Measurements from ENCODE around the gene CFAP74. TPM values are rescaled to one million over a fixed set of nuclear protein-coding genes. Genes with fewer than 3 reads are reported as not detected.

The CFAP74 gene
- total and polyA plus RNA-seq, 2 of the 13 experiments (the other 11 are each of a cell fraction or from before 2014, with no cell fraction given) = 0.27 to 0.62 TPM

- TF ChIP-seq JUND (CRISPR knock-in tag; IDR thresholded peaks at IDR 0.05) (no peak), ZNF232 (CRISPR knock-in tag; IDR thresholded peaks at IDR 0.05; ENCODE audit: borderline replicate concordance) (0 out of 2 replicates have a peak, but pooled peaks have one; percentile 15), SOX5 (CRISPR knock-in tag; IDR thresholded peaks at IDR 0.05; ENCODE audit: borderline replicate concordance) (0 out of 2 replicates have a peak, but pooled peaks have one; percentile 5), ZHX2 (IDR thresholded peaks at IDR 0.05; ENCODE audit: low read depth) (no peak; the same call in 1 of the 2 replicates), ZHX2 (CRISPR knock-in tag; IDR thresholded peaks at IDR 0.05; ENCODE audit: borderline replicate concordance) (no peak), MNT (IDR thresholded peaks at IDR 0.05) (no peak), TBX2 (CRISPR knock-in tag; IDR thresholded peaks at IDR 0.05; ENCODE audit: borderline replicate concordance) (0 out of 2 replicates have a peak, but pooled peaks have one; percentile 35), POLR2AphosphoS5 (IDR thresholded peaks at IDR 0.05; ENCODE audit: low read depth, low read length) (peak; percentile 45; the same call in 1 of the 2 replicates), GRHL1 (CRISPR knock-in tag; conservative IDR thresholded peaks at IDR 0.05) (no peak), ZFYVE20 (CRISPR knock-in tag; IDR thresholded peaks at IDR 0.05; ENCODE audit: borderline replicate concordance, low read depth) (0 out of 2 replicates have a peak, but pooled peaks have one; percentile 19), ZNF180 (CRISPR knock-in tag; IDR thresholded peaks at IDR 0.05; ENCODE audit: borderline replicate concordance, low read depth) (0 out of 2 replicates have a peak, but pooled peaks have one; percentile 12), MEIS2 (CRISPR knock-in tag; IDR thresholded peaks at IDR 0.05) (no peak; the same call in 1 of the 2 replicates), ZNF543 (CRISPR knock-in tag; IDR thresholded peaks at IDR 0.05) (peak; percentile 100), NFE2L1 (CRISPR knock-in tag; IDR thresholded peaks at IDR 0.05; ENCODE audit: borderline replicate concordance) (no peak), ESRRA (CRISPR knock-in tag; IDR thresholded peaks at IDR 0.05; ENCODE audit: low read depth) (peak; percentile 83; the same call in 1 of the 2 replicates), HNF4G (IDR thresholded peaks at IDR 0.05; ENCODE audit: borderline replicate concordance, low read depth, low read length) (no peak), HNF4G (CRISPR knock-in tag; IDR thresholded peaks at IDR 0.05; ENCODE audit: borderline replicate concordance, low read depth) (no peak), POLR2G (IDR thresholded peaks at IDR 0.05; ENCODE audit: low read depth, low read length) (peak; percentile 77), DMAP1 (CRISPR knock-in tag; IDR thresholded peaks at IDR 0.05) (peak; percentile 50)
Measured at GRCh38 chr1:2049718-2050431, 46.3 kb upstream of the CFAP74 start, which contains the start of gene PRKCZ (continued).

Data from HepG2 (cell line).